Astrocyte of the hippocampus (primary cell): ENCODE results near the gene NKAIN2.
A peak's percentile ranks its signal among the peaks of the same experiment; 100 is the strongest.

Experiments used
- DNase-seq: peaks from one replicate; pipeline ENCODE4 v3.0.0; 2011; ENCODE audit warnings: low read depth, low spot score

Gene NKAIN2

DNA sequence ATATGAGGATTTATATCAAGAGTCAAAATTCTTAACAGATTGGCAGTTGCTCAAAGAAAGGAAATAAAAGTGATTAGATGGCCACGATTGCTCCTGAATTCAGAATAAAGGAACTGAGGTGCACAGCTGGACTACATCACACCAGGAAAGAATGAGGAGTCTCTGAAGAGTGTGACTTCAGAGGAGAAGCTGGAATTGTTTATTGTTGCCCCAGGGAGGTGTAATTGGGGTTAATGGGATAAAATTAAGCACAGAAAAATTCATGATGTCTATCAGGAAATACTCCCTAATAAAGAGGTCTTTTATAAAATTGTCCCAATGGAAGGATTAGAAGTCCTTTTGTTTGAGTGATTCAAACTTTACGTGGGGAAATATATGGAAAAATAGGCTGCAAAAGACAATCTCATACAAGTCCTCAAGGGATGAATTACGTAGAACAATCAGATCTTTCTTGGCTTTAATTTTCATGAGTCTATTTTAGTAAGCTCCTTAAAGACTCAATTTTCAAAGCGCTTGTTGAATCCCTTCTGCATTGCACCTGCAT, 950.0 kb downstream of the NKAIN2 start:
- no peak for DNase-seq

- no peak for DNase-seq
Measured at GRCh38 chr6:124755321-124755720, 951.7 kb downstream of the NKAIN2 start.

GRCh38 chr6:124757560-124757959, 953.9 kb downstream of the NKAIN2 start:
- DNase-seq = no peak

DNA sequence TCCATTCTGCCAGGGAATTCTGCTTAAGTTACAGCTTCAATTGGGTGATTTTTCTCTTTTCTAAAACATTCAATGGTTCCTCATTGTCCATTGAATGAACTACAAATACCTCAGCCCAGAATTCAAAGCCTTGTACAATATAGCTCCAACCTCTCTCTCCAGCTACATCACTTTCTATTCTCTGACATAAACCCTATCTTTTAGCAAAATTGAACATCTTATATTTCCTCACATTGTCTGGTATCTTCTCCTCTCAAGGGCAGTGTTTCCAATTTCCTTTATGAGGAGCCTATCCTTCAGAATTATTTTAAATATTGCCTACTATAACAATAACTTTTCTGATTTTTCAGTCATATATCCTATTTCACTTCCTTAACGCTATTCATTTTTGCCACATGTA, 955.0 kb downstream of the NKAIN2 start:
- no peak for DNase-seq

- no peak for DNase-seq
Measured at GRCh38 chr6:124765280-124765679, 961.6 kb downstream of the NKAIN2 start.

DNA sequence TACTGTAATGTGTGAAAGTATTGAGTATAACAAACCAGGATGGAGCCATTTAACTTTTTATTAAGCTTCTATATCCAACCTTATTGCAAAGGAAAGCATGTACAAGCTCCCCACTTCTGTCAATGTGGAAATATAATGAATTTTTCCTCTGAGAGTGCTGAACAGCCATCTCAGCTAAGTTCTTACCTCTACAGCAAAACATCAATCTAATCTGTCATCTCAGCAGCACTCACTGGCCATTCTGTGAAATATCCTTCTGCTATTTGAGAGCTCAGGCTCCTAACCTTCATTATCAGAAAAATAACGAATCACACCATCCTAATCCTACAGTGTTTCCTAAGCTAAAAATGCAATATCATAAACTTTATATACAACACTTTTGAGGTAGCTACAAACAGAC, 964.6 kb downstream of the NKAIN2 start:
- no peak for DNase-seq

DNA sequence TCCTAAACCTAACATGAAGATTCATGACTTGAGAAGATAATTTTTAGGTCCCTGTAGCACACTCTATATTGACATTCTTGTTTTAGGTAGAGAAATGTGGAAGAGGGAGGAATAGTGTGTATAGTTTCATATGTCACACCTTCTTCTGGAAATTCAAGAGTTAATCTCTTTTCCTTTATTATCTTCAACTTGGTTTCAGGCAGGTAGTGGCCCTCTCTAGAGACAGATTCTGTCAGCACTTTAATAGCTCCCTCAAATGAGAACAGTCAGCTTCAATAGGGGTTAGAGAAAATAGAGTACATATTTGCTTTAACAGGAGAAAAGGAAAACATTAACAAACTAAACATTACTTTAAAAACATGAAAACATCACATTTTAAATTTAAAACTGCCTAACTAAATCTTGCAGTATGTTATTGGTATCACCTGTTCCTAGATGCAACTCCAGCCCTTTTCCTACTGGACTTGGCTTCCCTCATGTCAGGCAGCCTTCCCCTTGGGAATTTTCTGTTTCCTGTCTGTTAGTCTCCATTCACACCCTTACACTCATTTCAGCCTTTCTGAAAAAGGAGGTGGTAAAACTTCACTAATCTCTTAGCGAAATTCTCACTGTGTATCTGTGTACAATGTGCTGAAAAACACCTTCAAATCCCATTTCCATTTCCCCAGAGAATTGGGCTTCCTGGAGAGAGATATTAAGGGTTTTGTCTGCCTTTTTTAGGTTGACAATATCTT, 966.3 kb downstream of the NKAIN2 start:
- DNase-seq = no peak

DNA sequence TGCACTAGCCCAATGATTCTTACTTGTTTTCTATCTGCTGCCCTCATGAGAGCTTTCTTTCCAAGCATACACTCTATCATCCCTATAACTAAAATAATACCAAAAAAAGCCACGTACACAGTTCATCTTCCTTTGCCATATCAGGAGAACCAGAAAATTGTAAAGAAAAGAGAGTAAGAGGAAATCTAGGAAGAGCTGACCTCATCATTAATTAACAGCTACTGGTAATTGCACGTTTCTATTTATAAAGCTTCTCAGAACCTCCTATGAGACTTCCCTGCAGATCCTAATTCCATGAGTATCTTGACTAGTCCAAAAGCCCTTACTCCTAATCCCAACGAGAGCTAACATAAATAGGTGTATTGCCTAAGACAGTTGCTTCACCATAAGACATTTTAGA, 967.1 kb downstream of the NKAIN2 start:
- no peak for DNase-seq

- peak; percentile 70 for DNase-seq
Measured at GRCh38 chr6:124772733-124773319, 969.2 kb downstream of the NKAIN2 start.

- DNase-seq = no peak
Measured at GRCh38 chr6:124775121-124775520, 971.5 kb downstream of the NKAIN2 start.

GRCh38 chr6:124777863-124778262, 974.2 kb downstream of the NKAIN2 start:
- DNase-seq = no peak

- no peak for DNase-seq
Measured at GRCh38 chr6:124780623-124781022, 977.0 kb downstream of the NKAIN2 start.

DNA sequence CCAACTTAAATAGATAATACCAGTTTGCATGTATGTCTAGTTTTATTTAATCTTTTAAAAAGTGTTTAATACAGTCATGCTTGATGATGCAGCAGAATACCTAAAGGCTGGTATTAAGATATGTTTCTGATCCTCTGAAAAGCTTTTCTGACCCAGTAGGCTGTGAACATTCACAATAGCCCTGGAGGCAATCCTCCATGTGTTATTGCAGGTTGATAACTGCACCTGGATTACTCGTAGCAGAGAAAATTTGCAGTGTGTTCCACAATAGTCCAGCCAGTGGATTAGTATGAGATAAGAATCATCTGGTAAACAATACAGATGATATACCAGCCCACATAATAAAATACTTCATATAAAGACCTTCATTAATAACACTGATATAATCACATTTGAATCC, 979.7 kb downstream of the NKAIN2 start:
- no peak for DNase-seq

GRCh38 chr6:124791156-124791555, 987.5 kb downstream of the NKAIN2 start:
- no peak for DNase-seq

- no peak for DNase-seq
Measured at GRCh38 chr6:124792386-124792785, 988.7 kb downstream of the NKAIN2 start.

GRCh38 chr6:124793398-124793797, 989.7 kb downstream of the NKAIN2 start:
- DNase-seq = no peak

DNA sequence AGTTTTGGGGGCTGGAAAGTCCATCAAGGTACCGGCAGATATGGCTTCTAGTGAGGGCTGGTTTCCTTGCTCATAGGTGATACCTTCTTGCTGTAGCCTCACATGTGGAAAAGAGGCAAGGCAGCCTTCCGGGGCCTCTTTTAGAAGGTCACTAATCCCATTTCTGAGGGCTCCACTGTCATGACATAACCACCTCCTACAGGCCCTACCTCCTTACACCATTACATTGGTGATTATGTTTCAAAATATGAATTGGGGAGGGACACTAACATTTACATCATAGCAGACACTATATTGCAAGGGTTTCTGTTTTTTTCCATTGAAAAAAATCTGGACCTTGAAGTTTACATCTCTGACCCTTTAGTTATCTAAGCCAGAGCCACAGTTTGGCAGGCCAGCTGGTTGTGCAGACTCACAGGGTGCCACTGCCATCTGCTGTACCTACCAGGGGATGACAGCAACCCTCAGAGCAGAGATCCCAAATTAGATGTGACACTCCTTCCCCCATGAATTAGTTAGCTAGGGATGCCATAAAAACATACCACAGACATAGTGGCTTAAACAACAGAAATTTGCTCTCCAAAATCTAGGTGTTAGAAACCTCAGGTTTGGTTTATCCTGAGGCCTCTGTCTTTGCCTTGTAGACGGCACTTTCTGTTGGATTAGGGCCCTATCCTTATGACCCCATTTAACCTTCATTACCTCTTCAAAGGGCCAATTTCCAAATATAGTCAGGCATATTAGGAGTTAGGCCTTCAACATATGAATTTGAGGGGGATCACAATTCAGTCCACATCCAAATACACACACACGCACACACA, 992.2 kb downstream of the NKAIN2 start:
- peak; percentile 79 for DNase-seq

- no peak for DNase-seq
Measured at GRCh38 chr6:124796464-124796970, 992.9 kb downstream of the NKAIN2 start.

DNA sequence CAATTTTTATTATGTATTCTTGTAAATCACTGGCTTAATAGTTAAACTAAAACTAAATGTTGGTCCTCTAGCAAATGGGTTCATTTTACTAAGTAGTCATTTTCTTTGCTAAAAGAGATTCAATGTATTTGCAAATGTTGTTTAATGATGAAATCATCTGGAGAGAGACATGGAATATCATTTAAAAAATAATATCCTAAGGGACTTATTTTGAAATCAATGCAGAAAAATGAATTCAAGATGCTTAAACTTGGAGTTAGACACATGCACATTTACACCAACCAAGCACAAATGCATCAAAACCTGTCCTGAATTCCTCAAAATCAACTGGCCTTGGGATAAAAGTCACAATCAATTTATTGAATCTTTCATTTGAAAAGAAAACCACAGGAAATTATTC, 993.6 kb downstream of the NKAIN2 start:
- DNase-seq = no peak

DNA sequence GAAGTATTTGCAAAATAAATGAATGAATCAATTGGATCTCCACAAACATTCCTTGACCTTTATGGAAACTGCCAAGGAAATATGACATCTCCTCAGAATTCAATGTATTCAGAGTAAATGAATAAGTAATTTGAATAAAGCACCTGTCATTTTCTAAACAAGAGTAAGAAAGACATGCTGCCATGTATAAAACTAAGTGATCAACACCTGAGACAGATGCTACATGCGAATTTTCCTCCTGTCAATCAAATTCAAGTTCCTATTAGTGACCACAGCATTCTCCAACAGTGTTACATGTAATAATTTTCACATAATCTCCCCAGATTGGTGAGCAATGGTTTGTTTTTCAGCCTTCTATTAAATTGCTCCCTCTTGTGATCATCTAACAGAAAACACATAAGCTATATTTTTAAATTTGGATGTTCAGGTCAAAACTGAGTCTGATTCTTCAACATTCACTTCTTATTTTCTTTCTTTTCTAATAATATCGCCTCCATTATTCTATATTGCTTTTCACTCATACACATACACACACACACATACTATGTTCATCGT, 995.4 kb downstream of the NKAIN2 start:
- no peak for DNase-seq

DNA sequence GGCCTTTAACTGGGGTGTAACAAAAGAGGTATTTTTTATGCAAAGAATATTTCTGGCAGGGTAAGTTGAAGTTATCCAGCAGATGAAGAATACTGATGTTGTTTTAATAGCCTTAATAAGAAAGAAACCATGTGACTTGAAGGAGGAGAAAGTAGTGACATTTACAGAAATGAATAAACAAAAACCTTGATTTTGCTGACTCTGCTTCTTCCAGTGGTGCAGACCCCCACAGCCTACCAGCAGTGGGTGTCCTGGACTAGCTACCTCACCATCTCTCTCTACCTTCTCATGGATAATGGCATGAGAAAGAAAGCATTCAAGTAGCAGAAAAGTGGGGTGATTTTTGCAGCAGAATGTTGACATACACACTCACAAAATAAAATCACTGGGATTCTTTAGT, 996.0 kb downstream of the NKAIN2 start:
- DNase-seq = no peak

DNA sequence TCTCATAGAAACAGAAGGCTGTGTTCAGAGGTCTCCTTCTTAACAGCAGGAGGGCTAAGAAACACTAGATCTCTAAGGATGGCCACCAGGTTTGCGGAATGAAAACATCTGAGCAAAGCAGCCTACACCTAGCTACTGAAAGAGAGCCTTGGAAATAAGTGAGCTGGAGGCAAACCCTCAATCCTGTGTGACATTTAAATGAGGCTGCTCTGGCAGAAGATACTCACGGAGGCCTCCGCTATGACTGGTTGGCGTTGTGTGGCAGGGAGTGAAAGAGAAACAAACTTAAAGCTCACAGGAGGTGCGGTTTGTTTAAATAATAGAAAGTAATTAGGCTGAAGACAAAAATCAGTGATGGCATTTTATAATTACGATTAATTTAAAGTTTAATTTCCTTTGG, 996.6 kb downstream of the NKAIN2 start:
- DNase-seq = no peak
